GM23248 (cell line): ENCODE measurements around the gene MALL.

ENCODE experiments used
- EZH2 ChIP-seq: fragments of 200-600 bp; sonication (generic); IDR thresholded peaks from 2 replicates; pipeline ENCODE4 v1.6.1; 2018; ENCODE audit warnings: antibody characterized with exemption, mild to moderate bottlenecking; ENCODE audit not compliant: insufficient read depth, poor library complexity, severe bottlenecking
- EZH2phosphoT487 ChIP-seq: fragments of 200-600 bp; sonication (generic); IDR thresholded peaks from 2 replicates; pipeline ENCODE4 v1.6.1; 2018; ENCODE audit warnings: antibody characterized with exemption, moderate library complexity, mild to moderate bottlenecking, low read depth; ENCODE audit not compliant: insufficient read depth

GRCh38 chr2:110099038-110099425, 16.6 kb downstream of the MALL start:
- TF ChIP-seq EZH2 (no peak), EZH2phosphoT487 (no peak)
